Measurements from ENCODE around the gene MAPK7. TPM values are rescaled to one million over a fixed set of nuclear protein-coding genes. Genes with fewer than 3 reads are reported as not detected.

The MAPK7 gene
- total RNA-seq, 3 donors from 2014 or later: 21.4 to 39.0 (median 22.7) TPM

DNA sequence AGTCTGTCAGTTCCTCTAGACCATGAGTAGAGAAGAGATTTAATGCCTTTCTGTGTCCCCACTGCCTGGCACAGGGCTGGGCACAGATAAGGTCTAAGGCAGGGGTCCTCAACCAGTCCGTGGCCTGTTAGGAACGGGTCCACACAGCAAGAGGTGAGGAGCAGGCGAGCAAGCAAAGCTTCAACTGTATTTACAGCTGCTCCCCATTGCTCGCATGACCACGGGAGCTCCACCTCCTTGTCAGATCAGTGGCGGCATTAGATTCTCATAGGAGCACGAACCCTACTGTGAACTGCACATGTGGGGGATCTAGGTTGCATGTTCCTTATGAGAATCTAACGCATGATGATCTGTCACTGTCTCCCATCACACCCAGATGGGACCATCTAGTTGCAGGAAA lies 17.5 kb upstream of the MAPK7 start:
- intact Hi-C loops (cut with DNase I; ENCODE audit: low total_unique reads): loop anchor here (5.0 to 10.0 kb wide), 2 partner anchors 87 to 294 kb away; no protein-coding TSS in a partner anchor
- no peak for DNase-seq (ENCODE audit: low spot score in 2 of 2)
- H3K36me3 ChIP-seq: no peaks in the 10 kb centered on the region
- H3K27ac ChIP-seq: no peak overlapping the region
- peaks cover 0 to 10% of the 10 kb centered on the region in 2 donors for H3K4me1 ChIP-seq
- no peaks in the 10 kb centered on the region for H3K9me3 ChIP-seq
- H3K27me3 ChIP-seq: no peaks in the 10 kb centered on the region
- H3K4me3 ChIP-seq: no peak overlapping the region
- TF ChIP-seq POLR2AphosphoS5 (IDR thresholded peaks at IDR 0.05): no peak
- TF ChIP-seq, protein P1, sequence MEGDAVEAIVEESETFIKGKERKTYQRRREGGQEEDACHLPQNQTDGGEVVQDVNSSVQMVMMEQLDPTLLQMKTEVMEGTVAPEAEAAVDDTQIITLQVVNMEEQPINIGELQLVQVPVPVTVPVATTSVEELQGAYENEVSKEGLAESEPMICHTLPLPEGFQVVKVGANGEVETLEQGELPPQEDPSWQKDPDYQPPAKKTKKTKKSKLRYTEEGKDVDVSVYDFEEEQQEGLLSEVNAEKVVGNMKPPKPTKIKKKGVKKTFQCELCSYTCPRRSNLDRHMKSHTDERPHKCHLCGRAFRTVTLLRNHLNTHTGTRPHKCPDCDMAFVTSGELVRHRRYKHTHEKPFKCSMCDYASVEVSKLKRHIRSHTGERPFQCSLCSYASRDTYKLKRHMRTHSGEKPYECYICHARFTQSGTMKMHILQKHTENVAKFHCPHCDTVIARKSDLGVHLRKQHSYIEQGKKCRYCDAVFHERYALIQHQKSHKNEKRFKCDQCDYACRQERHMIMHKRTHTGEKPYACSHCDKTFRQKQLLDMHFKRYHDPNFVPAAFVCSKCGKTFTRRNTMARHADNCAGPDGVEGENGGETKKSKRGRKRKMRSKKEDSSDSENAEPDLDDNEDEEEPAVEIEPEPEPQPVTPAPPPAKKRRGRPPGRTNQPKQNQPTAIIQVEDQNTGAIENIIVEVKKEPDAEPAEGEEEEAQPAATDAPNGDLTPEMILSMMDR (IDR thresholded peaks at IDR 0.05): no peak
- TF ChIP-seq POLR2A (IDR thresholded peaks at IDR 0.05): no peak

DNA sequence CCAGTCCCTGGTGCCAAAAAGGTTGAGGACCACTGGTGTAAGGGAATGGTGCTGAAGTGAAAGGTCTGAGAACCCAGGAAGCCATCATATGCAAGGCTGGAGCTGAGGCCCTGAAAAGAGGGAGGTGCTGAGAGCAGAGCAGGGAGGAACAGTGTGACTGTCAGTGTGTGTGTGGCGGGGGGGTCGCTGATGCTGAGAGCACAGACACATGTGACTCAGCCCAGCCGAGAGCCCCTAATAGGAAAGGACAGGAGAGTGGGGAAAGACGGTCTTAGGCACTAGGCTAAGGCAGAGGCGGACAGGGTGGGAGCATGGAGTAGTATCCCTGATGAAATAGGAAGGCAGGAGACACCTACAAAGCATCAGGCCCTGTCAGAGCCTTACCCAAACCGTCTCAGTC lies 17.0 kb upstream of the MAPK7 start:
- H3K9me3 ChIP-seq: no peaks in the 10 kb centered on the region
- H3K27ac ChIP-seq: peak overlapping the region in 1 of 2 donors; percentile 92
- no peaks in the 10 kb centered on the region for H3K27me3 ChIP-seq
- H3K4me1 ChIP-seq: peaks cover 0 to 10% of the 10 kb centered on the region in 2 donors
- H3K4me3 ChIP-seq: peak overlapping the region in 2 of 3 donors; percentile 85 to 86
- no peaks in the 10 kb centered on the region for H3K36me3 ChIP-seq
- no peak for DNase-seq (ENCODE audit: low spot score in 2 of 2)
- intact Hi-C loops (cut with DNase I; ENCODE audit: low total_unique reads): loop anchor here (5.0 to 10.0 kb wide), 2 partner anchors 86 to 293 kb away; no protein-coding TSS in a partner anchor
- TF ChIP-seq POLR2A (IDR thresholded peaks at IDR 0.05): no peak
- TF ChIP-seq POLR2AphosphoS5 (IDR thresholded peaks at IDR 0.05): no peak
- TF ChIP-seq, protein P1 (IDR thresholded peaks at IDR 0.05): no peak

DNA sequence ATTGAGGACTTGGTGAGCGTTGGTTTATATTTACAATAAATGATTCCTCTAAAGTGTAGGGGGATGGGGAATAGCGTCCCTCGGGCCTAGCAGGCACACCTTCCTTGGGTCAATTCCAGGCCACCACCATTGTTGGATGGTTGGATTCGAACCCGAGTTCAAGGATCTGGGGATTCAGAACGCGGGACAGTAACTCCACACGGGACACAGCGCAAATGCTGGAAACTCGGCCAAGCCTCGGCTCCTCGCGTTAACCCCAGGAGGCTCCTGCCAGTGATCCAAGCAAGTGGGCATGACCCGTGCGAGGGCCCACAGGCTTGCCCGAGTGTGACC lies 16.4 kb upstream of the MAPK7 start:
- DNase-seq (ENCODE audit: low spot score in 2 of 2): no peak
- Histone ChIP-seq H3K4me1 (peaks cover 0 to 10% of the 10 kb centered on the region in 2 donors), H3K36me3 (no peaks in the 10 kb centered on the region), H3K9me3 (no peaks in the 10 kb centered on the region), H3K27me3 (no peaks in the 10 kb centered on the region), H3K4me3 (peak overlapping the region; percentile 66 to 86 (median 85)), H3K27ac (peak overlapping the region; percentile 92 to 96)
- no peak for TF ChIP-seq POLR2A (IDR thresholded peaks at IDR 0.05)
- TF ChIP-seq, protein P1 (IDR thresholded peaks at IDR 0.05): no peak
- no peak for TF ChIP-seq POLR2AphosphoS5 (IDR thresholded peaks at IDR 0.05)
- intact Hi-C loops (cut with DNase I; ENCODE audit: low total_unique reads): loop anchor here (5.0 to 10.0 kb wide), 2 partner anchors 85 to 293 kb away; no protein-coding TSS in a partner anchor

DNA sequence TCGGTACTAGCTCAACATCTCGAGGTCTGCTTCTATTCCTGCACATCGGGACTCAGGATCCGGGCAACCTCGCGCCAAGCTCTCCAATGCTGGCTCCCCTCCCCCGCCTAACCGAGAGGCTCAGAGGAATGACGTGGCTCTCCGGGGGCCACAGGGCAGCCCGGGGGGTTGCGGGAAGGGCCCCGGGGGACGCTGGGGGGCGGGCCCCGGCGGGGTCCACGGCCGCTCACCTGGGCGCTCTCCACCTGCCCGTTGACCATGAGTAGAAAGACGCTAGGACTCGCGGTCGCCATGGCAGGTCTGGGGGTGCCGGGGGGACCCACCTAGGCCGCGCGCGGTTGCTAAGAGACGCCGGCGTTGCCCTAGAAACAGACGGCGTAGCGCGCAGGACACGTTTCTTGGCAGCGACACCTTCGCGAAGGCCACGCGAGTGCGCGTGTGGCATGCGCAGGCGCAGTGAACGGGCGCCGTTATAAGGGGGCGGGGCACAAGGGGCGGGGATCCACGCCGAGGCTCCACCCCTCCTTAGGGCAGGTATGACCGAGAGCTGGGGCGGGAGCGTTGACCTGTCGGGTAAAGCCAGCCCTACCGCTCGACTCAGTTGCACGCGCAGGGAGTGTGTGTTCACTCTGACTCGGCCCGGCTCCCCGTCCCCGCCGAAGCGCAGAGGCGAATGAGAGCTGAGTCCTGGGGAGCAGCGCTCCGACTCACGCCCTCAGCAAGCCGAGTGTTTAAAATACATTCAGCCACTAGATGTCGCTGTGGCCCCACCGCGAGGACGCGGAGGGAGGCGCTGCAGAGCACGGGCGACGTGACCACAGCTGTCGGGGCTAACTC lies 15.8 kb upstream of the MAPK7 start, which contains the start of gene B9D1:
Gene B9D1, minus strand, starts transcription at position 447 of the 837 bp plus-strand sequence. Its CDS starts 154 bp downstream, at position 293.
- peak; percentile 91 to 93 for DNase-seq (ENCODE audit: low spot score in 2 of 2)
- TF ChIP-seq POLR2A (IDR thresholded peaks at IDR 0.05) (no peak), POLR2AphosphoS5 (IDR thresholded peaks at IDR 0.05) (peak; percentile 55 to 84 (median 63))
- TF ChIP-seq, protein P1 (IDR thresholded peaks at IDR 0.05): peak; percentile 97 to 99 (median 99)
- intact Hi-C loops (cut with DNase I; ENCODE audit: low total_unique reads): loop anchor here (5.0 to 10.0 kb wide), 2 partner anchors 85 to 292 kb away; no protein-coding TSS in a partner anchor

DNA sequence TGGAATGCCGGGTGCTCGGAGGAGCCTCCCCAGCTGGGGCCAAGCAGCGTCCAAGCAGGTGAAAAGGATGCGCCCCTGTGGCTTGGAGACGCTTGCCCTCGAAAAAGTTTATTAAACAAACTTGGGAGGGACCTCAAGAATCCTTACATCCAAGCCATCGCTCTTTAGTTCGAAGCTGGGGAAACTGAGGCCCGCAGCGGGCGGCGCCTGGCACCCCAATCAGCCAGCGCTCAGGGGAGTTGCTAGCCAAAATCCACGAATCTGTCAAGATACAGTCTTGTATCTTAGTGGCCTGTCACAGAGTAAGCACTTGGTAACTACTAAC lies 15.2 kb upstream of the MAPK7 start:
- Histone ChIP-seq H3K36me3 (no peaks in the 10 kb centered on the region), H3K4me1 (peaks cover 0 to 10% of the 10 kb centered on the region in 2 donors), H3K27me3 (no peaks in the 10 kb centered on the region), H3K9me3 (no peaks in the 10 kb centered on the region), H3K4me3 (peak overlapping the region; percentile 66 to 86 (median 85)), H3K27ac (peak overlapping the region; percentile 92 to 96)
- no peak for TF ChIP-seq POLR2AphosphoS5 (IDR thresholded peaks at IDR 0.05)
- TF ChIP-seq POLR2A (IDR thresholded peaks at IDR 0.05): no peak
- TF ChIP-seq, protein P1 (IDR thresholded peaks at IDR 0.05): no peak
- no peak for DNase-seq (ENCODE audit: low spot score in 2 of 2)
- intact Hi-C loops (cut with DNase I; ENCODE audit: low total_unique reads): loop anchor here (5.0 to 10.0 kb wide), 2 partner anchors 84 to 292 kb away; no protein-coding TSS in a partner anchor

More for the DNA sequence above, 15.8 kb upstream of the MAPK7 start, which contains the start of gene B9D1:
- H3K4me3 ChIP-seq: peak within 1 kb of the TSS; percentile 66 to 86 (median 85)
- no peaks in the 10 kb centered on the region for H3K27me3 ChIP-seq
- H3K27ac ChIP-seq: peak within 1 kb of the TSS; percentile 92 to 96
- H3K9me3 ChIP-seq: no peaks in the 10 kb centered on the region
- H3K36me3 ChIP-seq: no peaks in the 10 kb centered on the region
- H3K4me1 ChIP-seq: peaks cover 0 to 10% of the 10 kb centered on the region in 2 donors

Measured in breast epithelium (tissue), 4 donors.